ENCODE measurements around the gene RAD51B.

The RAD51B gene

GRCh38 chr14:68728342-68729106 lies 908.9 kb downstream of the RAD51B start:
- no peak for DNase-seq (ENCODE audit: low read depth)

GRCh38 chr14:68729556-68729955 lies 910.0 kb downstream of the RAD51B start:
- no peak for DNase-seq (ENCODE audit: low read depth)

- no peak for DNase-seq (ENCODE audit: low read depth)
Observed at GRCh38 chr14:68730348-68730747, 910.8 kb downstream of the RAD51B start.

GRCh38 chr14:68730811-68731425 lies 911.3 kb downstream of the RAD51B start:
- DNase-seq (ENCODE audit: low read depth): no peak

- peak; percentile 36 for DNase-seq (ENCODE audit: low read depth)
Observed at GRCh38 chr14:68733086-68733914, 913.7 kb downstream of the RAD51B start.

- DNase-seq (ENCODE audit: low read depth): peak; percentile 37
Observed at GRCh38 chr14:68734231-68734732, 914.7 kb downstream of the RAD51B start.

GRCh38 chr14:68735856-68736255 lies 916.3 kb downstream of the RAD51B start:
- no peak for DNase-seq (ENCODE audit: low read depth)

- peak; percentile 2 for DNase-seq (ENCODE audit: low read depth)
Observed at GRCh38 chr14:68736471-68736871, 916.9 kb downstream of the RAD51B start.

GRCh38 chr14:68737086-68737485 lies 917.5 kb downstream of the RAD51B start:
- DNase-seq (ENCODE audit: low read depth): no peak

- no peak for DNase-seq (ENCODE audit: low read depth)
Observed at GRCh38 chr14:68738559-68738958, 919.0 kb downstream of the RAD51B start.

- no peak for DNase-seq (ENCODE audit: low read depth)
Observed at GRCh38 chr14:68739701-68740100, 920.1 kb downstream of the RAD51B start.

GRCh38 chr14:68740788-68741476 lies 921.4 kb downstream of the RAD51B start:
- peak; percentile 40 for DNase-seq (ENCODE audit: low read depth)

- DNase-seq (ENCODE audit: low read depth): no peak
Observed at GRCh38 chr14:68741477-68741791, 921.9 kb downstream of the RAD51B start.

- no peak for DNase-seq (ENCODE audit: low read depth)
Observed at GRCh38 chr14:68741839-68742470, 922.4 kb downstream of the RAD51B start.

- no peak for DNase-seq (ENCODE audit: low read depth)
Observed at GRCh38 chr14:68744613-68745012, 925.0 kb downstream of the RAD51B start.

- no peak for DNase-seq (ENCODE audit: low read depth)
Observed at GRCh38 chr14:68747393-68747792, 927.8 kb downstream of the RAD51B start.

- DNase-seq (ENCODE audit: low read depth): no peak
Observed at GRCh38 chr14:68748260-68748659, 928.7 kb downstream of the RAD51B start.

- no peak for DNase-seq (ENCODE audit: low read depth)
Observed at GRCh38 chr14:68748691-68749090, 929.1 kb downstream of the RAD51B start.

- DNase-seq (ENCODE audit: low read depth): peak; percentile 33
Observed at GRCh38 chr14:68749487-68750475, 930.2 kb downstream of the RAD51B start.

GRCh38 chr14:68752271-68753006 lies 932.9 kb downstream of the RAD51B start:
- no peak for DNase-seq (ENCODE audit: low read depth)

All from iris pigment epithelial cell (primary cell).